Heart left ventricle (tissue), 16 donors: ENCODE data around the gene TCN2. TPM values are rescaled to one million over a fixed set of nuclear protein-coding genes. Genes with fewer than 3 reads are reported as not detected.
A peak's percentile ranks its signal among the peaks of the same experiment; 100 is the strongest.
"Not testable (repeated sequence)": the region's sequence is repeated elsewhere in the genome, so short reads cannot be mapped to it uniquely, and the experiment has no call there.

ENCODE experiments used
- ATAC-seq, 4 donors: fragments of 200-7000 bp; cut with Tn5 transposase; one replicate each; pipeline ENCODE4 v1.9.1; 2020 to 2022; ENCODE audit warnings: moderate library complexity in 4 of 4, mild to moderate bottlenecking in 3 of 4, moderate number of reproducible peaks in 1 of 4
- DNase-seq, 5 donors: peaks; one replicate each; pipeline ENCODE4 v3.0.0-alpha.2; 2020
- H3K27ac ChIP-seq, 12 donors: fragments of 200-600 bp; sonication (generic) in 4 of 12; one replicate each; pipeline versions ENCODE4 v1.5.0 to v1.8.0; 2016 to 2022; ENCODE audit warnings: mild to moderate bottlenecking in 2 of 12
- H3K27me3 ChIP-seq, 9 donors: fragments of 200-600 bp; sonication (generic) in 2 of 9; one replicate each; pipeline versions ENCODE4 v1.5.1 to v1.8.0; 2016 to 2022; ENCODE audit warnings: mild to moderate bottlenecking in 3 of 9
- H3K36me3 ChIP-seq, 9 donors: fragments of 200-600 bp; sonication (generic) in 2 of 9; one replicate each; pipeline versions ENCODE4 v1.5.0 to v1.8.0; 2018 to 2022; ENCODE audit warnings: mild to moderate bottlenecking in 2 of 9
- H3K4me1 ChIP-seq, 12 donors: fragments of 200-600 bp; sonication (generic) in 4 of 12; one replicate each; pipeline versions ENCODE4 v1.5.0 to v1.8.0; 2016 to 2022; ENCODE audit warnings: mild to moderate bottlenecking in 3 of 12
- H3K4me3 ChIP-seq, 12 donors: fragments of 200-600 bp; sonication (generic) in 4 of 12; one replicate each; pipeline versions ENCODE4 v1.5.0 to v1.8.0; 2017 to 2022; ENCODE audit warnings: mild to moderate bottlenecking in 9 of 12, moderate library complexity in 4 of 12
- H3K9me3 ChIP-seq, 12 donors: fragments of 200-600 bp; sonication (generic) in 4 of 12; one replicate each; pipeline versions ENCODE4 v1.5.0 to v1.8.0; 2016 to 2022; ENCODE audit warnings: mild to moderate bottlenecking in 1 of 12
- CTCF ChIP-seq, 12 donors: fragments of 200-600 bp; sonication (generic) in 4 of 12; IDR thresholded peaks; one replicate each; pipeline versions ENCODE4 v1.5.0 to v1.8.0; 2018 to 2022; ENCODE audit warnings: antibody characterized with exemption in 12 of 12, mild to moderate bottlenecking in 5 of 12
- POLR2A ChIP-seq, 2 donors: fragments of 450-650 bp; IDR thresholded peaks; one replicate each; pipeline ENCODE4 v1.6.1; 2017; ENCODE audit warnings: antibody characterized with exemption in 2 of 2, mild to moderate bottlenecking in 2 of 2, moderate library complexity in 2 of 2
- WGBS, 4 donors: extraction: QIAGEN DNeasy Blood & Tissue Kit in 2 of 4; methylation state at CpG; one replicate each; pipeline versions ENCODE4 v1.1.5 to v1.1.7; 2013 to 2018; 5-methylcytosine and 5-hydroxymethylcytosine counted together
- intact Hi-C, 10 donors: fragments of 100-400 bp; cut with DNase I; formaldehyde crosslinking; loops; one replicate each; pipeline versions ENCODE4 v1.11.1 to v1.14.2; 2022
- polyA plus RNA-seq, 2 donors: library from polyadenylated mRNA; stranded (reverse); fragments of 200-250 nt; gene quantifications; one replicate each; pipeline ENCODE4 v1.2.3, GENCODE V29; 2013
- total RNA-seq, 9 donors: library from RNA; depleted of rRNA in 2 of 9; stranded (reverse); fragments of >200 nt in 2 of 9; fragmentation: NEBNext Ultra II Directional in 3 of 9; extraction: Animal tissue kit (Norgen Biotek cat#: 25700) in 3 of 9; gene quantifications; one replicate each; pipeline versions ENCODE4 v1.1.0 to v1.2.4, GENCODE V29; 2016 to 2023
- donor health status: ischemic (EF 13 %, LVEDD 7.1; RV severe dilation, severe dysfunction).
- donor health status: healthy with polysubstance abuse.
- donor health status: DM: no; HTN: yes; CAD: no.
- donor health status: DM: no; HTN: no; CAD: no.
- donor health status: ischemic (EF 25% LVEDD 6.9; RV normal size, moderate dysfunction).
- donor health status: ischemic (EF 25% LVEDD 5.7; RV mildly dilated, moderate dysfunction).
- donor health status: healthy.
- donor health status: DM: yes; HTN: yes; CAD: no.
- donor health status: ischemic (EF 35%, LVEDD 5.7; RV mildly dilated, moderate dysfunction).
- donor health status: nonischemic (EF 11% LVEDD 7.7; RV severe dilation, severe dysfunction).
- donor health status: DM: yes; HTN: yes; CAD: no.
- donor health status: PGD.
- donor health status: ischemic (EF 29% LVEDD 5.4; RV normal size, mild dysfunction).
- donor health status: nonischemic (EF 23%, LVEDD 6.1; RV moderate dilation, normal function).

The TCN2 gene
- total and polyA plus RNA-seq, 11 donors: 11.0 to 69.9 (median 19.3) TPM

DNA sequence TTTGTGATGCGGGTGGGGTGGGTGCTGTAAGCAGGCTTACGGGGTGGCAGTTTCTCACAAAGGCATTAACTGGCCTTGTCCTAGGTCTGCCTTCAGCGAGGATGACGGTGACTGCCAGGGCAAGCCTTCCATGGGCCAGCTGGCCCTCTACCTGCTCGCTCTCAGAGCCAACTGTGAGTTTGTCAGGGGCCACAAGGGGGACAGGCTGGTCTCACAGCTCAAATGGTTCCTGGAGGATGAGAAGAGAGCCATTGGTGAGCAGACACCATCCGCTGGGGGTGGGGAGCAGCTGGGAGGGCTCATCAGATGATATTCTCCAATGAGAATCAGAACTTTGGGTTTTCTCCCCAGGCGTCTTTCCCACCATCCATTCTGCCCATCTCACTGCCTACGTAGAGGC is 5.8 kb downstream of the TCN2 start:
- H3K36me3 ChIP-seq: peaks cover 0 to 63% (median 33%) of the 10 kb centered on the region in 9 donors
- no peaks in the 10 kb centered on the region for H3K9me3 ChIP-seq
- no peak overlapping the region for H3K4me3 ChIP-seq
- DNase-seq (no peak), ATAC-seq (no peak)
- 94 to 98% (median 96%) methylated on average over 8 of the region's 8 CpGs for WGBS, 4 donors
- TF ChIP-seq POLR2A (IDR thresholded peaks at IDR 0.05): no peak
- TF ChIP-seq CTCF (IDR thresholded peaks at IDR 0.05): no peak
- no peak overlapping the region for H3K27ac ChIP-seq
- no peaks in the 10 kb centered on the region for H3K27me3 ChIP-seq
- H3K4me1 ChIP-seq: peaks cover 0 to 36% (median 16%) of the 10 kb centered on the region in 12 donors
- intact Hi-C loops: no loop called here

- H3K27me3 ChIP-seq: no peaks in the 10 kb centered on the region
- peaks cover 0 to 21% (median 5%) of the 10 kb centered on the region in 12 donors for H3K4me1 ChIP-seq
- intact Hi-C loops: no loop called here
- H3K27ac ChIP-seq: no peak overlapping the region
- H3K4me3 ChIP-seq: no peak overlapping the region
- WGBS, 4 donors: 93 to 98% (median 97%) methylated on average over 5 to 7 of the region's 7 CpGs
- peaks cover 0 to 76% (median 42%) of the 10 kb centered on the region in 9 donors for H3K36me3 ChIP-seq
- DNase-seq: no peak
- H3K9me3 ChIP-seq: no peaks in the 10 kb centered on the region
- TF ChIP-seq CTCF (IDR thresholded peaks at IDR 0.05): no peak
- TF ChIP-seq POLR2A (IDR thresholded peaks at IDR 0.05): no peak
- ATAC-seq: no peak
These were observed 7.3 kb downstream of the TCN2 start for GRCh38 chr22:30614268-30614667.

DNA sequence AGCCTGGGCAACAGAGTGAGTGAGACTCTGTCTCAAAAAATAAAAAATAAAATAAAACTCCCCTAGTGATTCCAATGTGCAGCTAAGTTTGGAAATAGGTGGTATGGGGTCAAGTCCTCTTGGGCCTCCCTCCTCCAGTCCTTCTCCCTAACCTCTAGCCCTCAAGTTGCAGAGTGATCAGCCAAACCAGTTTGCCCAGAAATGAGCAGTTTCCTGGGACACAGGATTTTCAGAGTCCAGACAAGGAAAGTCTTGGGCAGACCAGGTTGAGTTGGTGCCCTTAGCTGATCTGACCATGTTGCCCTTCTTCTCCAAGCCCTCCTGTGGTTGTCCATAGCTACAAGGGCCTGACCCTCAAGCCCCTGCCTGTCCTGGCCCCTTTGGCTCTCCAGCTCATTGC is 7.9 kb downstream of the TCN2 start:
- Histone ChIP-seq H3K27ac (peak overlapping the region in 1 of 12 donors; percentile 58), H3K27me3 (no peaks in the 10 kb centered on the region), H3K4me3 (no peak overlapping the region), H3K4me1 (peaks cover 0 to 15% (median 2%) of the 10 kb centered on the region in 12 donors), H3K9me3 (no peaks in the 10 kb centered on the region), H3K36me3 (peaks cover 0 to 83% (median 46%) of the 10 kb centered on the region in 9 donors)
- ATAC-seq (no peak), DNase-seq (no peak)
- TF ChIP-seq POLR2A (IDR thresholded peaks at IDR 0.05) (no peak), CTCF (IDR thresholded peaks at IDR 0.05) (no peak)
- intact Hi-C loops: no loop called here

GRCh38 chr22:30615543-30615954 is 8.6 kb downstream of the TCN2 start:
- H3K36me3 ChIP-seq: peaks cover 0 to 89% (median 48%) of the 10 kb centered on the region in 9 donors
- WGBS, 4 donors: 90 to 93% (median 90%) methylated on average over 7 of the region's 7 CpGs
- no peak for TF ChIP-seq POLR2A (IDR thresholded peaks at IDR 0.05)

GRCh38 chr22:30617819-30618218 is 10.8 kb downstream of the TCN2 start:
- intact Hi-C loops: no loop called here
- DNase-seq: no peak
- no peaks in the 10 kb centered on the region for H3K4me1 ChIP-seq
- no peak for TF ChIP-seq CTCF (IDR thresholded peaks at IDR 0.05)
- no peak for TF ChIP-seq POLR2A (IDR thresholded peaks at IDR 0.05)
- no peaks in the 10 kb centered on the region for H3K27me3 ChIP-seq
- 89 to 92% (median 92%) methylated on average over 6 of the region's 6 CpGs for WGBS, 4 donors
- H3K36me3 ChIP-seq: peaks cover 0 to 89% (median 46%) of the 10 kb centered on the region in 9 donors
- no peak overlapping the region for H3K27ac ChIP-seq
- H3K4me3 ChIP-seq: no peak overlapping the region
- ATAC-seq: no peak
- no peaks in the 10 kb centered on the region for H3K9me3 ChIP-seq

More at GRCh38 chr22:30615543-30615954, 8.6 kb downstream of the TCN2 start:
- intact Hi-C loops: no loop called here
- peaks cover 0 to 8% (median 0%) of the 10 kb centered on the region in 12 donors for H3K4me1 ChIP-seq
- ATAC-seq: peak in 2 of 4 donors; percentile 13 to 47
- peak overlapping the region in 1 of 12 donors; percentile 58 for H3K27ac ChIP-seq
- no peaks in the 10 kb centered on the region for H3K27me3 ChIP-seq
- no peaks in the 10 kb centered on the region for H3K9me3 ChIP-seq
- no peak overlapping the region for H3K4me3 ChIP-seq
- DNase-seq: no peak

DNA sequence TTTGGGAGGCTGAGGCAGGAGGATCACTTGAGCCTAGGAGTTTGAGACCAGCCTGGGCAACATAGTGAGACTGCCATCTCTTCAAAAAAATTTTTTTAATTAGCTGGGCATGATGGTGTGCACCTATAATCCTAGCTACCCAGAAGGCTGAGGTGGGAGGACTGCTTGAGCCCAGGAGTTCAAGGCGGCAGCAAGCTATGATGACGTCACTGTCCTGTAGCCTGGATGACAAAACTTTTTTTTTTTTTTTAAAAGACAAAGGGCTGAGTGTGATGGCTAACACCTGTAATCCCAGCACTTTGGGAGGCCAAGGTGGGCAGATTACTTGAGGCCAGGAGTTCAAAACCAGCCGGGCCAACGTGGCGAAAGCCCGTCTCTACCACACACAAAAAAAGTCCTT is 12.9 kb downstream of the TCN2 start:
- not testable (repeated sequence) for ATAC-seq, H3K4me1 ChIP-seq, H3K27me3 ChIP-seq, H3K9me3 ChIP-seq, H3K27ac ChIP-seq, H3K4me3 ChIP-seq, DNase-seq
- peaks cover 0 to 76% (median 35%) of the 10 kb centered on the region in 9 donors for H3K36me3 ChIP-seq
- 88 to 100% (median 94%) methylated on average over 6 of the region's 6 CpGs for WGBS, 4 donors
- intact Hi-C loops: loop anchor here in 1 of 10 donors (10.0 kb wide), 1 partner anchor 305 kb away; no protein-coding TSS in a partner anchor
